RWPE2 (cell line): ENCODE data around the gene EMILIN1.

Experiments
- ATAC-seq: fragments of 200-7000 bp; cut with Tn5 transposase; 3 replicates; pipeline ENCODE4 v1.9.1; 2021; ENCODE audit warnings: low read depth
- DNase-seq: peaks from one replicate; pipeline ENCODE4 v3.0.0-alpha.2; 2020; ENCODE audit warnings: low spot score
- H3K27ac ChIP-seq: fragments of 450-650 bp; 2 replicates; pipeline ENCODE4 v1.5.1; 2017; ENCODE audit warnings: mild to moderate bottlenecking; ENCODE audit not compliant: poor library complexity, severe bottlenecking
- H3K27me3 ChIP-seq: fragments of 250-450 bp; sonication (Bioruptor Pico); 2 replicates; pipeline ENCODE4 v1.5.1; 2021; ENCODE audit warnings: mild to moderate bottlenecking, moderate library complexity; ENCODE audit not compliant: insufficient read depth, poor library complexity, severe bottlenecking
- H3K36me3 ChIP-seq: fragments of 250-450 bp; sonication (Bioruptor Pico); 2 replicates; pipeline ENCODE4 v1.5.1; 2020; ENCODE audit warnings: low read depth, mild to moderate bottlenecking, moderate library complexity
- H3K4me1 ChIP-seq: fragments of 250-450 bp; sonication (Bioruptor Pico); 2 replicates; pipeline ENCODE4 v1.5.1; 2021; ENCODE audit warnings: mild to moderate bottlenecking, moderate library complexity; ENCODE audit not compliant: insufficient read depth, poor library complexity, severe bottlenecking
- H3K4me3 ChIP-seq: fragments of 250-450 bp; sonication (Bioruptor Pico); 2 replicates; pipeline ENCODE4 v1.5.1; 2021; ENCODE audit warnings: mild to moderate bottlenecking, moderate library complexity; ENCODE audit not compliant: severe bottlenecking
- H3K9me3 ChIP-seq: fragments of 250-450 bp; sonication (Bioruptor Pico); 2 replicates; pipeline ENCODE4 v1.5.1; 2021; ENCODE audit warnings: mild to moderate bottlenecking, moderate library complexity; ENCODE audit not compliant: severe bottlenecking
- CTCF ChIP-seq: fragments of 450-650 bp; IDR thresholded peaks from one replicate; pipeline ENCODE4 v1.5.1; 2017; ENCODE audit warnings: mild to moderate bottlenecking, moderate library complexity; ENCODE audit not compliant: poor library complexity, severe bottlenecking

The EMILIN1 gene

GRCh38 chr2:27127883-27128667 is 49.7 kb downstream of the EMILIN1 start:
- peaks cover 23% of the 10 kb centered on the region for H3K36me3 ChIP-seq
- H3K27ac ChIP-seq = no peak overlapping the region
- no peaks in the 10 kb centered on the region for H3K9me3 ChIP-seq
- no peaks in the 10 kb centered on the region for H3K27me3 ChIP-seq
- no peak overlapping the region for H3K4me3 ChIP-seq
- ATAC-seq (no peak), DNase-seq (no peak)
- H3K4me1 ChIP-seq = peaks cover 1% of the 10 kb centered on the region
- TF ChIP-seq CTCF = no peak

GRCh38 chr2:27128668-27129571 is 50.5 kb downstream of the EMILIN1 start:
- H3K9me3 ChIP-seq = no peaks in the 10 kb centered on the region
- DNase-seq (no peak), ATAC-seq (no peak)
- peaks cover 27% of the 10 kb centered on the region for H3K36me3 ChIP-seq
- peaks cover 6% of the 10 kb centered on the region for H3K4me1 ChIP-seq
- H3K4me3 ChIP-seq = no peak overlapping the region
- H3K27me3 ChIP-seq = no peaks in the 10 kb centered on the region
- no peak for TF ChIP-seq CTCF
- H3K27ac ChIP-seq = no peak overlapping the region

GRCh38 chr2:27130396-27130795 is 52.0 kb downstream of the EMILIN1 start:
- Histone ChIP-seq H3K4me1 (peaks cover 6% of the 10 kb centered on the region), H3K4me3 (no peak overlapping the region), H3K9me3 (no peaks in the 10 kb centered on the region), H3K27me3 (no peaks in the 10 kb centered on the region), H3K27ac (no peak overlapping the region), H3K36me3 (peaks cover 27% of the 10 kb centered on the region)
- ATAC-seq (no peak), DNase-seq (no peak)
- no peak for TF ChIP-seq CTCF

- no peak for TF ChIP-seq CTCF
- Histone ChIP-seq H3K27me3 (no peaks in the 10 kb centered on the region), H3K4me1 (peaks cover 6% of the 10 kb centered on the region), H3K36me3 (peaks cover 27% of the 10 kb centered on the region), H3K9me3 (no peaks in the 10 kb centered on the region), H3K27ac (no peak overlapping the region), H3K4me3 (no peak overlapping the region)
- no peak for ATAC-seq
- no peak for DNase-seq
Measured at GRCh38 chr2:27131429-27131828, 53.0 kb downstream of the EMILIN1 start.
